HepG2 (cell line): ENCODE data around the gene ZFYVE27. TPM values are rescaled to one million over a fixed set of nuclear protein-coding genes. Genes with fewer than 3 reads are reported as not detected.

Experiments used
- ARID4A ChIP-seq: sonication (generic); formaldehyde crosslinking; IDR thresholded peaks from 2 replicates; pipeline ENCODE4 v1.5.0; 2020; ENCODE audit warnings: mild to moderate bottlenecking, missing genetic modification reagents, borderline replicate concordance
- BRD4 ChIP-seq: sonication (generic); formaldehyde crosslinking; IDR thresholded peaks from 2 replicates; pipeline ENCODE4 v1.4.0; 2020; ENCODE audit warnings: missing genetic modification reagents
- FOXO4 ChIP-seq: sonication (generic); formaldehyde crosslinking; conservative IDR thresholded peaks from 2 replicates; pipeline ENCODE4 v1.8.1; 2023; ENCODE audit warnings: missing genetic modification reagents
- HDAC2 ChIP-seq: sonication (generic); formaldehyde crosslinking; IDR thresholded peaks from 2 replicates; pipeline ENCODE4 v1.4.0; 2020; ENCODE audit warnings: missing genetic modification reagents
- HNRNPH1 ChIP-seq: fragments of 200-400 bp; formaldehyde crosslinking; optimal IDR thresholded peaks from 2 replicates; pipeline ENCODE3; 2017; ENCODE audit warnings: mild to moderate bottlenecking, low read depth, low read length
- KMT2A ChIP-seq: sonication (generic); formaldehyde crosslinking; IDR thresholded peaks from 2 replicates; pipeline ENCODE4 v1.4.0; 2020; ENCODE audit warnings: missing genetic modification reagents
- MTF1 ChIP-seq: sonication (generic); formaldehyde crosslinking; IDR thresholded peaks from 2 replicates; pipeline ENCODE4 v1.5.0; 2020; ENCODE audit warnings: missing genetic modification reagents
- PATZ1 ChIP-seq: sonication (generic); formaldehyde crosslinking; IDR thresholded peaks from 2 replicates; pipeline ENCODE4 v1.4.0; 2020; ENCODE audit warnings: missing genetic modification reagents
- SOX5 ChIP-seq: IDR thresholded peaks from 2 replicates; pipeline ENCODE4 v1.6.1; 2016; ENCODE audit warnings: borderline replicate concordance
- STAT5B ChIP-seq: sonication (generic); formaldehyde crosslinking; IDR thresholded peaks from 2 replicates; pipeline ENCODE4 v1.4.0; 2020; ENCODE audit warnings: missing genetic modification reagents
- XBP1 ChIP-seq: sonication (generic); formaldehyde crosslinking; IDR thresholded peaks from 2 replicates; pipeline ENCODE4 v1.5.0; 2020; ENCODE audit warnings: missing genetic modification reagents
- ZBTB7B ChIP-seq: sonication (generic); formaldehyde crosslinking; IDR thresholded peaks from 2 replicates; pipeline ENCODE4 v1.4.0; 2020; ENCODE audit warnings: missing genetic modification reagents
- ZNF274 ChIP-seq: sonication (generic); formaldehyde crosslinking; IDR thresholded peaks from 2 replicates; pipeline ENCODE4 v1.5.1; 2020; ENCODE audit warnings: mild to moderate bottlenecking, missing genetic modification reagents
- ZNF280D ChIP-seq: sonication (generic); formaldehyde crosslinking; IDR thresholded peaks from 2 replicates; pipeline ENCODE4 v1.5.1; 2020; ENCODE audit warnings: mild to moderate bottlenecking, missing genetic modification reagents
- ZNF441 ChIP-seq: sonication (generic); formaldehyde crosslinking; IDR thresholded peaks from 2 replicates; pipeline ENCODE4 v1.7.0; 2021; ENCODE audit warnings: missing genetic modification reagents, borderline replicate concordance
- ZNF761 ChIP-seq: sonication (generic); formaldehyde crosslinking; conservative IDR thresholded peaks from 2 replicates; pipeline ENCODE4 v1.4.0; 2020; ENCODE audit warnings: mild to moderate bottlenecking, missing genetic modification reagents
- ZNF784 ChIP-seq: sonication (generic); formaldehyde crosslinking; IDR thresholded peaks from 2 replicates; pipeline ENCODE4 v1.5.1; 2020; ENCODE audit warnings: missing genetic modification reagents, mild to moderate bottlenecking, borderline replicate concordance
- ZNF850 ChIP-seq: sonication (generic); formaldehyde crosslinking; conservative IDR thresholded peaks from 2 replicates; pipeline ENCODE4 v1.9.0; 2021; ENCODE audit warnings: mild to moderate bottlenecking, missing genetic modification reagents
- polyA plus RNA-seq, 8 experiments: library from polyadenylated mRNA; depleted of rRNA in 3 of 8; stranded (reverse) in 7 of 8; unstranded in 1 of 8; fragments of >200 nt; fragmentation: Illumina TruSeq in 4 of 8; extraction: Trizol in 4 of 8; gene quantifications; 2 replicates each; pipeline versions ENCODE4 v1.2.1 to v1.2.3, GENCODE V29; 2011 to 2016; ENCODE audit warnings: low read depth in 4 of 8, missing spikeins in 1 of 8, mixed read lengths in 1 of 8; ENCODE audit not compliant: insufficient read depth in 1 of 8
- total RNA-seq, 5 experiments: library from RNA; depleted of rRNA; stranded (reverse); fragments of >200 nt; fragmentation: Illumina TruSeq; extraction: Trizol; gene quantifications; 2 replicates each; pipeline ENCODE4 v1.2.3, GENCODE V29; 2016; ENCODE audit warnings: low read depth in 1 of 5

The ZFYVE27 gene
- total and polyA plus RNA-seq, 2 of the 13 experiments (the other 11 are each of a cell fraction or from before 2014, with no cell fraction given), result 19.7 to 20.5 TPM

- TF ChIP-seq ZNF280D (CRISPR knock-in tag) (no peak), ZNF274 (peak; percentile 66; the same call in 1 of the 2 replicates), ZNF784 (CRISPR knock-in tag) (0 out of 2 replicates have a peak, but pooled peaks have one; percentile 38), HDAC2 (CRISPR knock-in tag) (peak; percentile 61; the same call in 1 of the 2 replicates), STAT5B (CRISPR knock-in tag) (no peak), BRD4 (CRISPR knock-in tag) (no peak), ZNF761 (CRISPR knock-in tag) (no peak), ZNF441 (CRISPR knock-in tag) (no peak), ARID4A (CRISPR knock-in tag) (peak; percentile 35; the same call in 1 of the 2 replicates), XBP1 (CRISPR knock-in tag) (no peak), KMT2A (CRISPR knock-in tag) (no peak), PATZ1 (CRISPR knock-in tag) (peak; percentile 60), FOXO4 (CRISPR knock-in tag) (no peak), MTF1 (CRISPR knock-in tag) (no peak), ZNF850 (no peak), HNRNPH1 (no peak), ZBTB7B (peak; percentile 57; the same call in 1 of the 2 replicates), SOX5 (CRISPR knock-in tag) (0 out of 2 replicates have a peak, but pooled peaks have one; percentile 9)
These were observed 22.4 kb downstream of the ZFYVE27 start (continued) for GRCh38 chr10:97759158-97759887.
